Fibroblast of upper back skin (primary cell): ENCODE data around the gene WNT7B.

Experiments used
- DNase-seq: peaks from one replicate; pipeline ENCODE4 v3.0.0-alpha.2; 2013

The WNT7B gene

GRCh38 chr22:45969801-45970470, 7.0 kb downstream of the WNT7B start:
- DNase-seq = no peak

- DNase-seq = peak; percentile 50
Measured at GRCh38 chr22:45969414-45969799, 7.6 kb downstream of the WNT7B start.

GRCh38 chr22:45968751-45969413, 8.1 kb downstream of the WNT7B start:
- DNase-seq = peak; percentile 87

GRCh38 chr22:45968003-45968650, 8.8 kb downstream of the WNT7B start:
- DNase-seq = peak; percentile 43

GRCh38 chr22:45966895-45967365, 10.0 kb downstream of the WNT7B start:
- DNase-seq = no peak

DNA sequence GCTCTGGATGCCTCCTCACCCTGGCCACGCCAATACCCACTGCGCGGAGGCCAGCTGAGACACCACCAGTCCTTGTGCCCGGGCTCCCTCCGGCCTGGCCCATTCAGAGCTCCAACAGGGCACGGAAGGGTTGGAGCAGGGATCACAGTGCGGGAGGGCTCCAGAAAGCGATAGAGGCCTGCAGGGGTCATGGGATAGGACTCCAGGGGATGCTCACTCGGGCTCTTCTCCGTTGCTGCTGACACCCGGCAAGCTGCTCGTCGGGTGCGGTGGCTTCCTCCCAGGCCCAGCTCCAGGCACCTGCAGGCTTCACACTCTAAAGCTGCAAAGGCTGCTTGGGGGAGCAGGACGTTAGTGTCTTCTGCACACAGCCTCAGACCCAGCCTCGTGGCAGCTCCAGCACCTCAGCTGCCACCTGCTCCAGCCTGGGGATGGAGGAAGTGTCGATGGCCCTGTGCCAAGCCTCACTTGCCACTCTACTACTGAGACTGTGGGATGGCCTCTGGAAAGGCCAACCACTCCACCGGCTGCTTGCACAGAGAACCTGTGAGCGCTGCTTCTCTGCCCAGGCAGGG, 10.6 kb downstream of the WNT7B start:
- DNase-seq = no peak

- no peak for DNase-seq
Measured at GRCh38 chr22:45965563-45965962, 11.4 kb downstream of the WNT7B start.

GRCh38 chr22:45964926-45965527, 11.9 kb downstream of the WNT7B start:
- DNase-seq = no peak

DNA sequence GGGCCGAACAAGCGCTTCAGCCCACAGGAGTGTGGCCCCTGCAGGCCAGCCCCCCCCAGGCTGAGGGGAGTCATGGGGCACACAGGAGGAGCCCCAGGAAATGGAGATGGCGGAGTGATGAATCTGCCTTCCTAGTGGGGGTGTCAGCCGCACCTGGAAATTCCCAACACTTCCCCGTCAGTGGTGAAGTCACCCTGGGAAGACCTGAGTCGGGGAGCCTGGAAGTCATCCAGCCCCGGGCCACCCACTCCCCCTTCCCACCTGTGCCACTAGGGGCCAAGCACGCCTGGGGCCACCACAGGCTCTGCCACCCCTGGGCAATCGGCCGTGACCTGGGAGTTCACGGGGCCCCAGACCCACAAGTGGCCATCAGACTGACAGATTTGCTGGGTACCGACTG, 12.6 kb downstream of the WNT7B start:
- no peak for DNase-seq

DNA sequence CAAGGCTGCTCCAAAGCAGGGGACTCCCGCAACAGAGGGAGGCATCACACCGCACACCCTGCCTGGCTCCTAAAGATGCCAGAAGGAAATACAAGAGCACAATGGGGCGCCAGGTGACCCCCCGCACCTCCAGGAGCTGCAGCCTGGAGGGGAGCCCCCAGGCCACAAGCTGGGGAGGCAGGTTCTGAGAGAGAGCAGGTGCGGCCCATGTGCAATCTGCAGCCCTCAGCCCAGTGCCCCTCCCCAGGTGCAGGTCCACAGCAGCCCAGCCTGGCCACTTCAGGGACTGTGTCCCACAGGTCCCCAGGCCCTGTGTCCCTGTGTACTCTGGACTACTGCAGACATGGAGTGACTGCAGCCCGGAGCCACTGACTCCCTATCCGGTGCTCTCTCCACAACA, 13.1 kb downstream of the WNT7B start:
- DNase-seq = no peak

GRCh38 chr22:45962756-45963324, 14.1 kb downstream of the WNT7B start:
- no peak for DNase-seq

DNA sequence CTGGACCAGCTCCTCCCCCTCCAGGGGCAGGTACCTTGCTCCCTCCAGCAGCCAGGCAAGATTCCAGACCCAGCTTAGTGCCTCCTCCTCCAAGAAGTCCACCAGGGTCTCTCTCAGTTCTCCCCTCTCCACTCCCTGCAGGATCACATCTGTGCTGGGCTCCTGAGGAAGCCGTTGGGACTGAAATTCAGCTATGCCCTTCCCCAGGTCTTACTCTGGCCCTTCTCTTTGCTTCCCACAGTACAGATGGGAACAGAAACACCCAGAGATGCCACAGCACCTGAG, 14.6 kb downstream of the WNT7B start:
- no peak for DNase-seq

GRCh38 chr22:45961679-45962433, 15.1 kb downstream of the WNT7B start:
- no peak for DNase-seq

- peak; percentile 14 for DNase-seq
Measured at GRCh38 chr22:45960477-45961386, 16.2 kb downstream of the WNT7B start.

- DNase-seq = no peak
Measured at GRCh38 chr22:45959719-45960476, 17.1 kb downstream of the WNT7B start.

DNA sequence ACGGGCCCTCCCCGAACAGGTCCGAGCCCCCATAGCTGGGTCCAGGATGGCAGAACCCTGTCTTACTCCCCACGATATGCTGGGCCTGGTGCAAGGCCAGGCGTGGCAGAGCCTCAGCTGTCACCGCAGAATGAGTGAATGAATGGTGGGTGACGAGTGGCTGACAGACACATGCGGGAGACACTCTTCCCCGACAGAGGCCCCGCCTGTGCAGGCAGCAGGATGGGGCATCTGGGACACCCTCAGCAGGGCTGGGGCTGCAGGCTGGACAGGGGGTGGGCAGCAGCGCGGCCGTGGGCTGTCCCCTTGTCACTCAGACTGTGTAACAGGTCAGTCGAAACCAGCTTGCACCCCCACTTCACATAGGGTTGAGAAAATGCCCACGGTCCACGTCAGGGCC, 18.0 kb downstream of the WNT7B start:
- no peak for DNase-seq

DNA sequence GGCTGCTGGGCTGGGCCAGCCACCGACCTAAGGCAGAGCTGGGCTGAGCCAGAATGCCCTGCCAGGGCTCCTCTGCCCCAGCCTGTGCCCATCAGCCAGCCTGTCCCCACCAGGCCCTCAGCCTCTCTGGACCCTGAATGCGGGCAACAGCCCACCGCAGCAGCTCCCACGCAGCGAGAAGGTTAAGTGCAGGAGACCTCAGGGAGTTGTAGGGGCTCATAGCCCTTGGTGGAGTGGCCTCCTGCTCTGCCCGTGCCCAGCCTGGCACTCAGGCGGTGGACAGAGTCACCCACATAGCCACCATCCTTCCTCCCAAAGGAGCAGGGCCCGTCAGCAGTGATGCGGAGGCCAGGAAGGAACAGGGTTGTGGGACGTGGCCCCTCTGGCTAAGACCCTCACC, 19.1 kb downstream of the WNT7B start:
- no peak for DNase-seq

GRCh38 chr22:45953178-45953577, 23.8 kb downstream of the WNT7B start:
- DNase-seq = no peak

DNA sequence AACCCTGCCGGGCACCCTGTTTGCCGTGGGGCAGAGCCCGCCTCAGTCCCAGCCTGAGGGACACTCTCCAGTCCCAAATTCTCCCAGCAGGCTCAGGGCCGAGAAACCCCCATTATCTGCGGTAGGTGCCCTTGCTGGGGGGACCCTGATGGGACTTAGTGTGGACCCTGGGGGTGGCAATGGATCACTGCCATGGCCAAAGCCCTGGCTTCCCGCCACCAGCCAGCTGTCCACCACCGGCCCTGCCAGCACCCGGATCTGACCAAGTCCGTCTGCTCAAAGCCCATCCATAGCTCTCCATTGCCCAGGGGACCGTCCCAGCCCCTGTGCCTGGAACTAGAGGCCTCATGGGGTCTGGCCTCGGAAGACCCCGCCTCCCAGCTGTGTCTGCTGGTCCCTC, 24.4 kb downstream of the WNT7B start:
- no peak for DNase-seq

DNA sequence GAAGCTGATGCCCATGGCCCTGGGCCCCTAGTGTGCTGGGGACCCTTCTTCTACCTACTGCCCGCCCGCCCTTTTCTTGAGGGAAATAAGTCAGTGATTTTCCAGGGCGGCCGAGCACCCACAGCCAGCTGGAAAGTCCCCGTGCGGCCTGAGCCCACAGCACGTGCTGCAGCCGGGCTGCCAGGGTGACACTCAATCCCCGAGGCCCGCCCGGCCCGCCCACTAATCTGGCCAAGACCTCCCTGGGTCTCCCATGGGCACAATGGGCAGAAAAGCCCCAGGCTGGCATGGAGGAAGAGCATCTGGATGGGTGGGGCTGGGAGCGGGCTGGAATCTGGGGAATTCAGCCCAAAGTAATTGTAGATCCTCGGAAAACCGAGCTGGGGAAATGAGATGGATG, 24.8 kb downstream of the WNT7B start:
- DNase-seq = no peak

GRCh38 chr22:45949891-45950290, 27.1 kb downstream of the WNT7B start:
- DNase-seq = no peak
